ENCODE data around the gene RNF44.

DNA sequence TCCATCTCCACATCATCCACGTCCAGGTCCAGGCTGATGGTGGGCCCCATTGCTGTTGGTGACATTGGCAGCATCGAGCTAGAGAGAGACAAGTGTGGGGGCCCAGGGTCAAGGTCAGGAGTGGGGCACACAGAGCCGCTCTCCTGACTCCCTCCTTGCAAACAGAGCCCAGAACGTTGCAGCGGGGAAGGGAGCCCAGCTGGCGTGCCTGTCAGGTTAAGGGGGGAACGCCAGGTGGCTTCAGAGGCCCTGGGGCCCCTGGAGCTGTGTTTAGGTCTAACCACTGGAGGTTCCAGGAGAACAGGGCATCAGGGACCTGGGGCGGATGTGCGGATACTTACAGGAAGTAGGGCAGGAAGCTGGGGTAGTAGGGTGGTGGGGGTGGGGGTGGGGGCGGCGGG is 7.5 kb downstream of the RNF44 start:
- TF ChIP-seq EZH2 (IDR thresholded peaks at IDR 0.05): no peak
- no peak for TF ChIP-seq POLR2AphosphoS5 (IDR thresholded peaks at IDR 0.05; ENCODE audit: borderline replicate concordance, low read depth, low read length)
- TF ChIP-seq FOXP2 (optimal IDR thresholded peaks at IDR 0.05; ENCODE audit: control extremely low read depth, extremely low read length, insufficient read depth): no peak

All from SK-N-MC (cell line).